Measurements from ENCODE around the gene SLC12A1.
A peak's percentile ranks its signal among the peaks of the same experiment; 100 is the strongest.

SLC12A1 gene

GRCh38 chr15:48340111-48340510, 134.0 kb downstream of the SLC12A1 start:
- DNase-seq (ENCODE audit: low spot score) = no peak
- no peak for TF ChIP-seq CTCF (IDR thresholded peaks at IDR 0.05; ENCODE audit: extremely low read depth, missing control alignments)

- no peak for DNase-seq (ENCODE audit: low spot score)
- no peak for TF ChIP-seq CTCF (IDR thresholded peaks at IDR 0.05; ENCODE audit: extremely low read depth, missing control alignments)
Observed at GRCh38 chr15:48343865-48344264, 137.8 kb downstream of the SLC12A1 start.

GRCh38 chr15:48345516-48345915, 139.4 kb downstream of the SLC12A1 start:
- TF ChIP-seq CTCF (IDR thresholded peaks at IDR 0.05; ENCODE audit: extremely low read depth, missing control alignments) = no peak
- no peak for DNase-seq (ENCODE audit: low spot score)

GRCh38 chr15:48352474-48353072, 146.5 kb downstream of the SLC12A1 start:
- peak; percentile 65 for TF ChIP-seq CTCF (IDR thresholded peaks at IDR 0.05; ENCODE audit: extremely low read depth, missing control alignments)
- DNase-seq (ENCODE audit: low spot score) = peak; percentile 53

Data from GM20000 (cell line).